ENCODE measurements around the gene TMEM37.

The TMEM37 gene

DNA sequence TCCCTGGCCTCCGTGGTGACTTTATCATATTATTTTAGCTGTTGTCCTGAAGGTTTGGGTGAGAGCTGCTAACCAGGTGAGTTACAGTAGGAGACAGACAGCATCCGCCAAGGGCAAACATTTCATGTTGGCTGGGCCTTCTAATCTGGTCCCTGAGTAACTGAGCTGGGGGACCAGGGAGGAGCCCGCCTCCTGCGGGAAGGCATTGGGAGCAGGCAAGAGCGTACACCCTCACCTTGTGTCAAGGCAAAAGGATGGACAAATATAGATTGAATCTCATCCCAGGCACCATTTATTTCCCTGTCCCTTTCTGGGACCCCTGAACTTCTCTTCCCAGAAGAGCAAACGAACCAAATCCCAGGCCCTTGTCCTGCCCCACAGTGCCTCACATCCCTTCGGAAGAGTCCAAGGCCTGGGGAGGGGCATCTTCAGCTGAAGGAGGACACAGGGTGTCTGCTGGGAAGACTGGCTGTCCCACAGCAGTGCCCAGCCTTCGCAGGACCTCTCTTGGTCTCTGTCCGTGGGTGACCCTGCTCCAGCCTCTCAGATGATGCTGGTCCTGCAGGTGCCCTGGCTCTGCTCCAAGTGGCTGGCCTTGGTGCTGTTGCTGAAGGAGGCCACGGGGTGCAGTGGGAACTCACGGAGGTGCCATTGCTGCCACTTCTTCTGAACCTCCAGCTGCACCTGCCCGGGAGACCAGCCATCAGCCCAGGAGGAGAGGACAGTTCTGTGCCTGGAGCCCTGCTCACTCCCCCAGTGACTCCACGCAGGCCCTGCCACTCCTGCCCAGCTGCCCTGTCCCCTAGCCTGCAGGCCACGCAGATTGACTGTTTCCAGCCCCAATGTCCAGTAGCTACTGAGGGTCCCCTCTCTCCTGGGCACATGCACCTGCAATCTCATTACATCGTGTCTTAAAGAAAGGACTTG lies 8.2 kb downstream of the TMEM37 start:
- H3K4me3 ChIP-seq (ENCODE audit: low read depth, low read length), result no peak overlapping the region

DNA sequence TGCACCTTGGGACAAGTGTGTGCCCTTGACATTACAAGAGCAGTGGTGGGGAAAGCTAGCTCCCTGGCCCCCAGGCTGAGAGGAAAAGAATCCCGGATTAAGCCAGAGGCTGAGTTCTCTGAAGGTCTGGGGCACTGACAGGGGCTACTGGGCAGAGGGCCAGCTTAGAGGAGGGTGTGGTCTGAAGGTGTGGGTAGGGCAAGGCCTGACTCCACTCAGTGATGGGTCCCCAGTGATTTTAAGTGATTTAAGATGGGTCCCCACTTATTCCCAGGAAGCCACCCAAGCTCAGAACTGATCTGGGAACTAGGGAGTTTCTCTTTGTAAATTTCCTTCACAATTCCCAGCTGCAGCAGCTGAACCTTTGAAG lies 8.8 kb downstream of the TMEM37 start:
- Histone ChIP-seq H4K8ac (ENCODE audit: low read depth, low read length) (no peak overlapping the region), H3K4me1 (ENCODE audit: control insufficient read depth in 1 of 2, insufficient read depth in 2 of 2, low read length in 2 of 2) (no peaks in the 10 kb centered on the region), H2BK12ac (ENCODE audit: low read length) (no peak overlapping the region), H3K36me3 (ENCODE audit: control insufficient read depth in 1 of 2, insufficient read depth in 2 of 2, low read length in 2 of 2) (peaks cover 0 to 3% of the 10 kb centered on the region in 2 experiments), H3K18ac (ENCODE audit: low read length) (no peak overlapping the region), H3K27me3 (ENCODE audit: insufficient read depth, low read length) (no peaks in the 10 kb centered on the region), H2BK5ac (ENCODE audit: low read depth, low read length, poor library complexity) (no peak overlapping the region), H3K27ac (ENCODE audit: low read depth, low read length) (no peak overlapping the region), H2BK120ac (ENCODE audit: insufficient read depth, low read length, poor library complexity) (no peak overlapping the region), H3K79me1 (ENCODE audit: low read length) (no peaks in the 10 kb centered on the region), H3K4me2 (ENCODE audit: low read length) (no peak overlapping the region), H3K14ac (ENCODE audit: low read length) (no peak overlapping the region), H4K91ac (ENCODE audit: low read depth, low read length) (no peak overlapping the region), H2AFZ (ENCODE audit: insufficient read depth, low read length, poor library complexity) (no peak overlapping the region), H4K12ac (ENCODE audit: low read depth, low read length) (no peak overlapping the region), H3K9ac (ENCODE audit: low read length) (no peak overlapping the region), H3K4me3 (ENCODE audit: low read depth, low read length) (no peak overlapping the region), H2AK5ac (ENCODE audit: low read length) (no peak overlapping the region), H3K23ac (ENCODE audit: low read length) (no peak overlapping the region), H3K79me2 (ENCODE audit: control insufficient read depth, insufficient read depth, low read length, poor library complexity) (no peaks in the 10 kb centered on the region), H3K9me3 (ENCODE audit: insufficient read depth, low read depth, low read length) (peaks cover 2% of the 10 kb centered on the region), H3K4ac (ENCODE audit: low read depth, low read length) (no peak overlapping the region)
- no peak for DNase-seq
- WGBS (ENCODE audit: extremely low coverage, insufficient coverage, insufficient read length), result no CpG with 5 or more reads among the region's 1 CpG

More for the DNA sequence above, 8.2 kb downstream of the TMEM37 start:
- no peak overlapping the region for H3K4me2 ChIP-seq (ENCODE audit: low read length)
- no peak overlapping the region for H2AK5ac ChIP-seq (ENCODE audit: low read length)
- H2BK12ac ChIP-seq (ENCODE audit: low read length), result no peak overlapping the region
- no peak overlapping the region for H3K9ac ChIP-seq (ENCODE audit: low read length)
- no peaks in the 10 kb centered on the region for H3K79me2 ChIP-seq (ENCODE audit: control insufficient read depth, insufficient read depth, low read length, poor library complexity)
- no peak overlapping the region for H2AFZ ChIP-seq (ENCODE audit: insufficient read depth, low read length, poor library complexity)
- H2BK120ac ChIP-seq (ENCODE audit: insufficient read depth, low read length, poor library complexity), result no peak overlapping the region
- no peak overlapping the region for H2BK5ac ChIP-seq (ENCODE audit: low read depth, low read length, poor library complexity)
- WGBS (ENCODE audit: extremely low coverage, insufficient coverage, insufficient read length), result no CpG with 5 or more reads among the region's 15 CpGs
- H3K23ac ChIP-seq (ENCODE audit: low read length), result no peak overlapping the region
- H3K14ac ChIP-seq (ENCODE audit: low read length), result no peak overlapping the region
- peaks cover 2% of the 10 kb centered on the region for H3K9me3 ChIP-seq (ENCODE audit: insufficient read depth, low read depth, low read length)
- peaks cover 0 to 3% of the 10 kb centered on the region in 2 experiments for H3K36me3 ChIP-seq (ENCODE audit: control insufficient read depth in 1 of 2, insufficient read depth in 2 of 2, low read length in 2 of 2)
- no peak overlapping the region for H4K12ac ChIP-seq (ENCODE audit: low read depth, low read length)
- H4K91ac ChIP-seq (ENCODE audit: low read depth, low read length), result no peak overlapping the region
- peaks cover 0 to under 1% of the 10 kb centered on the region in 2 experiments for H3K4me1 ChIP-seq (ENCODE audit: control insufficient read depth in 1 of 2, insufficient read depth in 2 of 2, low read length in 2 of 2)
- no peak overlapping the region for H3K27ac ChIP-seq (ENCODE audit: low read depth, low read length)
- no peak overlapping the region for H3K4ac ChIP-seq (ENCODE audit: low read depth, low read length)
- H3K27me3 ChIP-seq (ENCODE audit: insufficient read depth, low read length), result no peaks in the 10 kb centered on the region
- H3K18ac ChIP-seq (ENCODE audit: low read length), result no peak overlapping the region
- H4K8ac ChIP-seq (ENCODE audit: low read depth, low read length), result no peak overlapping the region
- no peak for DNase-seq
- H3K79me1 ChIP-seq (ENCODE audit: low read length), result no peaks in the 10 kb centered on the region

DNA sequence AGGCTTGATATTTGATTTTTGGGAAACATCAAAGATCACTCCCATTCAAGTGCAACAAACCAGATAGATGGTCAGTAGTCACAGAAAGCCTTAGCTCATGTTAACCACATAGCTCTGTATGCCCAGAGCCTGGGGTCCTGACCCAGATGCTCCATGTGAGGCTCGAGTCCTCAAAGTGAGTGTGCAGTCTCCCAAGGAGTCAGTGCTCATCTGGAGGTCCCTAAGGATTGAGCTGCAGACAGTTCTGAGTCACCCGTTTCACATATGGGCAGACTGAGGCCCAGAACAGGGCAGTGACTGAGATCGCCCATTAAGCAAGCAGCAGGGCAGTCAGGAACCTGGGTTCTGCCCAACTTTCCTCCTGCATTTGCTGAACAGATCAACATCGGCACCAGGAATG lies 9.2 kb downstream of the TMEM37 start:
- Histone ChIP-seq H3K9ac (ENCODE audit: low read length) (no peak overlapping the region), H3K36me3 (ENCODE audit: control insufficient read depth in 1 of 2, insufficient read depth in 2 of 2, low read length in 2 of 2) (peaks cover 0 to 3% of the 10 kb centered on the region in 2 experiments), H3K79me1 (ENCODE audit: low read length) (no peaks in the 10 kb centered on the region), H2AFZ (ENCODE audit: insufficient read depth, low read length, poor library complexity) (no peak overlapping the region), H3K4me2 (ENCODE audit: low read length) (no peak overlapping the region), H3K23ac (ENCODE audit: low read length) (no peak overlapping the region), H3K4me1 (ENCODE audit: control insufficient read depth in 1 of 2, insufficient read depth in 2 of 2, low read length in 2 of 2) (no peaks in the 10 kb centered on the region), H3K79me2 (ENCODE audit: control insufficient read depth, insufficient read depth, low read length, poor library complexity) (no peaks in the 10 kb centered on the region), H3K18ac (ENCODE audit: low read length) (no peak overlapping the region), H2BK12ac (ENCODE audit: low read length) (no peak overlapping the region), H3K4me3 (ENCODE audit: low read depth, low read length) (no peak overlapping the region), H3K4ac (ENCODE audit: low read depth, low read length) (no peak overlapping the region), H4K8ac (ENCODE audit: low read depth, low read length) (no peak overlapping the region), H2BK5ac (ENCODE audit: low read depth, low read length, poor library complexity) (no peak overlapping the region), H4K12ac (ENCODE audit: low read depth, low read length) (no peak overlapping the region), H3K9me3 (ENCODE audit: insufficient read depth, low read depth, low read length) (peaks cover 2% of the 10 kb centered on the region), H3K27ac (ENCODE audit: low read depth, low read length) (no peak overlapping the region), H2AK5ac (ENCODE audit: low read length) (no peak overlapping the region), H2BK120ac (ENCODE audit: insufficient read depth, low read length, poor library complexity) (no peak overlapping the region), H3K27me3 (ENCODE audit: insufficient read depth, low read length) (no peaks in the 10 kb centered on the region), H4K91ac (ENCODE audit: low read depth, low read length) (no peak overlapping the region), H3K14ac (ENCODE audit: low read length) (no peak overlapping the region)
- WGBS (ENCODE audit: extremely low coverage, insufficient coverage, insufficient read length), result no CpG with 5 or more reads among the region's 4 CpGs
- DNase-seq, result no peak

DNA sequence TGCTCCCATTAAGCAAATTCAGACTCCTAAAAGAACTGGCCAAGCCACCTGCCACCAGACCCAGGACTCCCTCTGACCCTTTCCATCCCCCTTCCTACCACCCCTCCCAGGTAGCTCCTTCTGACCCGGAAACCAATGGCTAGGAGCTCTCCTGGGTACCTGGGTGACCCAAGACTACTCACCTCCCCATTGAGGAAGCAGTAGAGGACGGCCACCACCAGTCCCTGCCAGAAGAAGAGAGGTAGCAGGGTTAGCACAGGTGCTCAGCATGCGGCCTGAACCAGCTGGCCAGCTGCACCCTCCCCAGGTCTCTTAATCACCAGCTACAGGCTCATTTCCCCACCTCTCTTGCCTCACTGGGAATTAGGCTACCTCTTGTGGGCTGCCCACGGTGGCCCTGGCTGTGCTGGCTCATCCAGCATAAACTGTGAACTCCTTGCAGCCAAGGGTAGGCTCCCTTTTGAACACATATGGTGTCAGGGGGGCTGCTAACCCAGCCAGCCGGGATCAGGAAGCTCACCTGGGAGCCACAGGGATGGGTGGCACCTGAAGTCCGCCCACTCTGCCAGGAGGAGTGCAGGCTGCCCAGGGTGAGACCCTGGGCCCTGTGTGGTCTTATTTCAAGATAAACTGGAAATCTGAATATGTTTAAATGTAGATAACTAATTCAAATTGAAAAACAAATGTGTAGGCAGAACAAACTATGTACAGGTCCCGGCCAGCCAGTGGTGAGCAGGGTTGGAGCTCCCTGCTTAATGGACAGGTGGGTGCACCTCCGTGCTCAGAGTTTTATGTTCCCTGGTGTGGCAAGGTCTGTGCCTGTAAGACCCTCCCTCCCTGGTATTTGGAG lies 9.9 kb downstream of the TMEM37 start:
- no peak overlapping the region for H3K14ac ChIP-seq (ENCODE audit: low read length)
- no peak overlapping the region for H2AFZ ChIP-seq (ENCODE audit: insufficient read depth, low read length, poor library complexity)
- no peaks in the 10 kb centered on the region for H3K27me3 ChIP-seq (ENCODE audit: insufficient read depth, low read length)
- H4K12ac ChIP-seq (ENCODE audit: low read depth, low read length), result no peak overlapping the region
- H4K91ac ChIP-seq (ENCODE audit: low read depth, low read length), result no peak overlapping the region
- no peaks in the 10 kb centered on the region for H3K4me1 ChIP-seq (ENCODE audit: control insufficient read depth in 1 of 2, insufficient read depth in 2 of 2, low read length in 2 of 2)
- no peak overlapping the region for H3K4me3 ChIP-seq (ENCODE audit: low read depth, low read length)
- H3K4ac ChIP-seq (ENCODE audit: low read depth, low read length), result no peak overlapping the region
- H3K9ac ChIP-seq (ENCODE audit: low read length), result no peak overlapping the region
- H3K27ac ChIP-seq (ENCODE audit: low read depth, low read length), result no peak overlapping the region
- H3K79me1 ChIP-seq (ENCODE audit: low read length), result no peaks in the 10 kb centered on the region
- no peak overlapping the region for H2AK5ac ChIP-seq (ENCODE audit: low read length)
- H3K18ac ChIP-seq (ENCODE audit: low read length), result no peak overlapping the region
- H3K23ac ChIP-seq (ENCODE audit: low read length), result no peak overlapping the region
- no peak for DNase-seq
- H3K79me2 ChIP-seq (ENCODE audit: control insufficient read depth, insufficient read depth, low read length, poor library complexity), result no peaks in the 10 kb centered on the region
- peaks cover 2% of the 10 kb centered on the region for H3K9me3 ChIP-seq (ENCODE audit: insufficient read depth, low read depth, low read length)
- H3K36me3 ChIP-seq (ENCODE audit: control insufficient read depth in 1 of 2, insufficient read depth in 2 of 2, low read length in 2 of 2), result peaks cover 0 to 3% of the 10 kb centered on the region in 2 experiments
- H4K8ac ChIP-seq (ENCODE audit: low read depth, low read length), result no peak overlapping the region
- H2BK12ac ChIP-seq (ENCODE audit: low read length), result no peak overlapping the region
- H2BK5ac ChIP-seq (ENCODE audit: low read depth, low read length, poor library complexity), result no peak overlapping the region
- no peak overlapping the region for H2BK120ac ChIP-seq (ENCODE audit: insufficient read depth, low read length, poor library complexity)
- no peak overlapping the region for H3K4me2 ChIP-seq (ENCODE audit: low read length)
- WGBS (ENCODE audit: extremely low coverage, insufficient coverage, insufficient read length), result no CpG with 5 or more reads among the region's 8 CpGs

Data from trophoblast cell (in vitro differentiated cells and primary cell).